CD4-positive, alpha-beta T cell treated with Interleukin-6 for 4 hours (primary cell): ENCODE results near the gene MOB2.
"Not testable (repeated sequence)": the region's sequence is repeated elsewhere in the genome, so short reads cannot be mapped to it uniquely, and the experiment has no call there.

Source experiments
- DNase-seq: peaks from one replicate; pipeline ENCODE4 v3.0.0-alpha.2; 2020; ENCODE audit warnings: mixed read lengths

MOB2 gene

GRCh38 chr11:1438967-1439330, 47.6 kb downstream of the MOB2 start:
- DNase-seq: no peak

GRCh38 chr11:1438261-1438966, 48.2 kb downstream of the MOB2 start:
- no peak for DNase-seq

GRCh38 chr11:1437500-1437899, 49.1 kb downstream of the MOB2 start:
- DNase-seq: no peak

GRCh38 chr11:1436468-1437039, 50.0 kb downstream of the MOB2 start:
- no peak for DNase-seq

- DNase-seq: no peak
These were observed 50.6 kb downstream of the MOB2 start for GRCh38 chr11:1435820-1436467.

GRCh38 chr11:1435479-1435819, 51.1 kb downstream of the MOB2 start:
- DNase-seq: not testable (repeated sequence)

- no peak for DNase-seq
These were observed 52.5 kb downstream of the MOB2 start for GRCh38 chr11:1433977-1434640.

- no peak for DNase-seq
These were observed 53.0 kb downstream of the MOB2 start for GRCh38 chr11:1433568-1433967.

- DNase-seq: no peak
These were observed 57.7 kb downstream of the MOB2 start for GRCh38 chr11:1428762-1429316.

- DNase-seq: no peak
These were observed 61.1 kb downstream of the MOB2 start for GRCh38 chr11:1425439-1425838.

GRCh38 chr11:1425006-1425405, 61.6 kb downstream of the MOB2 start:
- DNase-seq: no peak

- not testable (repeated sequence) for DNase-seq
These were observed 63.2 kb downstream of the MOB2 start for GRCh38 chr11:1423406-1423805.

- DNase-seq: no peak
These were observed 63.6 kb downstream of the MOB2 start for GRCh38 chr11:1422981-1423380.

GRCh38 chr11:1422481-1422880, 64.1 kb downstream of the MOB2 start:
- DNase-seq: no peak

GRCh38 chr11:1421291-1421690, 65.3 kb downstream of the MOB2 start:
- no peak for DNase-seq

- DNase-seq: no peak
These were observed 66.8 kb downstream of the MOB2 start for GRCh38 chr11:1419811-1420210.
